HG02840 (cell line): Measurements from ENCODE around the gene SPSB1.

ENCODE experiments used
- ATAC-seq: cut with Tn5 transposase; IDR thresholded peaks from one replicate; pipeline ENCODE4 v1.9.1; 2021; ENCODE audit warnings: mild to moderate bottlenecking, moderate library complexity, moderate number of reproducible peaks; ENCODE audit not compliant: unreplicated experiment, low FRiP score

SPSB1 gene

DNA sequence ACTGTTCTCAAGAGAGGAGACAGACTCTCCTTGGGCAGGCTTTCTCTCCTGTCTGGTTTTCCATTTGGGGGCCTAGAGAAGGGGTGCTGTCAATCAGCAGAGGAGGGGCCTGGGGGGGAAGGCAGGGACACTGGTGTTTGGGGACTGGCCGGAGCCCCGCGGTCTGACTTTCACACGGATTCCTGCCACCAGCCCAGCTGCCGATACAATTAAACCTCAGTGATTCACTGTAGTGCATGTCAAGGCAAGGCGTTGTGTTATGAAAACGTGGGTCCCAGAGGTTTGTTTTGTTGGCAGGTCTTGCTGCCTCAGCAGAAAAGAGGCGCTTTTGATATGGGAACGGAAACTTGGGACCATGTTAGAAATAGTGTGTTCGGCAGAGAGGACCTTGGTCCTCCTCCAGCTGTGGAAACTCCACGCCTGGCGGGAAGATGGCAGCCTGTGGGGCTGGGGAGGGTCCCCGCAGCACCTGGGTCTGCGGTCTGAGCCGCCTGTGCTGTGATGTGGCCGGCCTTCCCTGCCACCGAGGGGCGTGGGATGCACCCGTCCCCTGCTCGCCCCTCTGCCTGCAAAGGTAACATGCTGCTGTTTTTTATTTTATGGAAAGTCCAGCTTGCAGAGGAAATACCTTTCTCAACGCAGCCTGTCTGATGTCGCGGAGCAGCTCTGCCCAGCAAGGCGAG, 47.6 kb downstream of the SPSB1 start:
- ATAC-seq: no peak

DNA sequence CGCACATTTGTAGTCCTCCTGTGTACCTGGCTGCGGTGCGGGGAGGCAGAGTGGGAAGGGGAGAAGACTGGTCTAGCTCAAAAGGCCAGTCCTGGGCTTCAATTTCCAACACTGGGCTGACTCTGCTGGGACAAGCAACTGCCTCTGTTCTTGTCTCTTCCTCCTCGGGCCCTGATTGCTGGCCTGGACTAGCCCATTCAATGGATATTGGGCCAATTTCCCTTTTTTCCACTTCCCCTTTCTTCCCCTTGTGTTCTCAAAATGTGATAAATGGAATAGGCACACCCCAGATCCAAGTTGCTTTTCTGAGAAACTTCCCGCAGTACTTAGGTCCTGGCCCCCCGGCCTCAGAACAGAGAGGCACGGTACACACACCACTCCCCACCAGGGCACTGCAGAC, 48.2 kb downstream of the SPSB1 start:
- no peak for ATAC-seq

DNA sequence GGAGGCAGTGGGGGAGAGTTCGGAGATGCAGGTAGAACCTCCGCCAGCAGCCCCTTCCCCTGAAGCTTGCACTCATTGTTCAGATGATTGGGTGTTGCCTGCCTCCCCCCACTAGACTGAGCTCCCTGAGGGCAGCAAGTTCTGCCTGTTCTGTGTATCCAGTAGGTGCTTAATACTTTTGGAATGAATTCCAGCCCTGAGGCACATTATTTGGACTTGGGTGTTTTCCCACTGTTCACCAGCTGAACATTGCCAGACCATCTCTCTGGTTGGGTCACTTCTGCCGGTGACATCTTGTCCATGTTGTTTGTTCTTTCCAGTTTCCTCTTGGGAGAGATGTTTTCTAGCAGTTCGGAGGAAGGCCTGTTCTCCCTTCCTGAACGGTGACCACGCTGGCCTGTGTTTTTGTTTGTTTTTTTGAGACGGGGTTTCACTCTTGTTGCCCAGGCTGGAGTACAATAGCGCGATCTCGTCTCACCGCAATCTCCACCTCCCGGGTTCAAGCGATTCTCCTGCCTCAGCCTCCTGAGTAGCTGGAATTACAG, 48.7 kb downstream of the SPSB1 start:
- ATAC-seq: no peak

DNA sequence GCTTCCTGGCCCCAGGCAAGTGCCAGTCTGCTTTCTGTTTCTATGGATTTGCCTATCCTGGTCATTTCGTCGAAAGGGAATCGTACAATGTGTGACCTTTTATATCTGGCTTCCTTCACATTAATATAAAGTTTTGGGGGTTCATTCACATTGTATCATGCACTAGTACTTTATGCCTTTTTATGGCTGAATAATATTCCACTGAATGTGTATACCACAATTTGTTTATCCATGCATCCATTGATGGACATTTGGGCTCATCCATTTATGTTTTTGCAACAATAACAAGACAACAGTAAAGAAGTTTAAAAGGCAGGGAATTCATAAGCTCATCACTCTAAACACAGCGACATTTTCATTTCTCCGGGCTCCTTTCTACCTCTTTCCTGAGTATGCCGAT, 50.6 kb downstream of the SPSB1 start:
- no peak for ATAC-seq

DNA sequence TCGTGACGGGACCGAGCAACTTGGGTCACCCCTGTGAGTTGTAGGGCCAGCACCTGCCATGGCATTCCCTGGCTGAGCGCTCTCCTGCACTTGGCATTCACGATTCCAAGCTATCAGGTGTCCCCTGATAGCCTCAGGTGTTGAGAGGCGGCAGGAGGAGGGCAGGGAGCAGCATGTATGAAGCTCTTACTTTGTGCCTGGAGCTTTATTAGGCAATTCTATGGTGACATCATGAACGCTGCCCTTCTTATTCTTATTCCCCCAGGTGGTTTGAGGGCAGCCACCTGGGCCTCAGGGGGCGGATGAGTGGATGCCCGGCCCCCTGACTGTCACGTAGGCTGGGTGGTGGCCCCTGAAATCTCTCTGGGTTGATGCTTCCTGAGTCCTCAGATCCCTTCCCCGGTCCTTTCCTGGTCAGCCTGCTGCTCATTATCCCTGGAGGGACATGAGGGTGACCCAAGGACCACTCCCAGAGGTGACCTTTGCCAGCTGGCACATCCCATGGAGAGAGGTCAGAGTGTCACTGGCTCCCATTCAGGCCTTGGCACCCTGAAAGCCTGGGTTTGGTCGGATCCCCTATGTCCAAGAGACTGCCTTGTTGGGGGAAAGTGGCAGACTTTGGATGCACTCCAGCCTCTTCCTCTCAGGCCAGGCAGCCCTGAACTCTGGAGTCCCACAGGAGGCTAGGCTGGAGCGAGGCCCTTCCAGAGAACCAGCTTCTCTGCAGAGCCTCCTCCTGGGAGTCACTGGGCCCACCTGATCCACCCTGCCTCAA, 51.9 kb downstream of the SPSB1 start:
- no peak for ATAC-seq

DNA sequence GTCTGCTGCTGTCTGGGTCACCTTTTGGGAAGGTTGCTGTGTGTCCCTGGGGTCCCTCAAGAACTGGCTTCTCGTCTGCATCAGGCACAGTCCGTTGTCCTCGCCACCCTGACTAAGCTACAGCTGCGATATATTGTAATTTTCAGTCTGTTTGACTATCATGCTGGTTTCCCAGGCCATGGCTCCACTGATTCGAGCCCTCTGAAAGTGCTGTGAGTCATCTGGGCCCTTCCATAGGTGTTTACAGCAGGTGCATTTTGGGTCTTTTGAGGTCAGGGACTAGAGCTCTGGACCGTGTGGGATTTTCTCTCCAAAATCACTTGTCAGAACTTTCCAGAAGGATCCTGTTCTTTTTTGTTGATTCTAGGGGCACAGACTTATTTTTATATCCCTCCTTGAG, 52.8 kb downstream of the SPSB1 start:
- ATAC-seq: no peak

DNA sequence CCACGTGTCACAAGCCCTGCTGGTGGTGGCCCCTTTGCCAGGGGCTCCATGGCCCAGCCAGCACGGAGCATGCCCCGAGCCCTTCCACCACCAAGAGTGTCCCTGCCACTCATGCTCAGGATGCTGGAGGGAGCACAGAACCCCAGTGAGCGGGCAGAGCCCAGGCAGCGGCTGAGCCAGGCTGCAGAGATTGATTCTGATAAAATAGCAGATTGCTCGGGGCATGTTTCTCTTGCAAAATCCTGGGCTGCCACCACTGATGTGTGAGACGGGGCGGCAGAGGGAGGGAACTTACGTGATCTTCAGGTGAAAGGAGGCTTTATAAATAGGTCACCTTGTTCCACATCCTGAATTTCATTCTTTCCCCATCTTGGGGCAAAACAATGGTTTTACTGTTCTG, 53.2 kb downstream of the SPSB1 start:
- no peak for ATAC-seq

DNA sequence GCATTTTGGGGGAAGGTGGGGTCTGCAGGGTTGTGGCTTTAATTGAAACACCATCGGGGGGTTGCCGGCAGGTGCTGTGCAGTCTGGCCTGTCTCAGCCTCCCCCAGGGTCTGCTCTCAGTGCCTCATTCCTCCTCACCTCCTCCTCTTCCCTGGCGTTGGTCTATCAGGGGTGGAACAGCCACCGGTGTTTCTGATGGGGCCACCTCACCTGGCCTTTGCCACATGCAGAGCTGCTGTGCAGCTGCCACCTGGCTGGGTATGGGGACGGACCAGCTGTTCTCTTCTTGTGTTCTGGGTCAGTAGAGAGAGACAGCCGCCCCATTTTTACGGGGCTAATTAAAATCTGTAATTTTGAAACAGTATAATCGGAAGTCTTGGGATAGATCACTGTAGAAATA, 53.9 kb downstream of the SPSB1 start:
- no peak for ATAC-seq

DNA sequence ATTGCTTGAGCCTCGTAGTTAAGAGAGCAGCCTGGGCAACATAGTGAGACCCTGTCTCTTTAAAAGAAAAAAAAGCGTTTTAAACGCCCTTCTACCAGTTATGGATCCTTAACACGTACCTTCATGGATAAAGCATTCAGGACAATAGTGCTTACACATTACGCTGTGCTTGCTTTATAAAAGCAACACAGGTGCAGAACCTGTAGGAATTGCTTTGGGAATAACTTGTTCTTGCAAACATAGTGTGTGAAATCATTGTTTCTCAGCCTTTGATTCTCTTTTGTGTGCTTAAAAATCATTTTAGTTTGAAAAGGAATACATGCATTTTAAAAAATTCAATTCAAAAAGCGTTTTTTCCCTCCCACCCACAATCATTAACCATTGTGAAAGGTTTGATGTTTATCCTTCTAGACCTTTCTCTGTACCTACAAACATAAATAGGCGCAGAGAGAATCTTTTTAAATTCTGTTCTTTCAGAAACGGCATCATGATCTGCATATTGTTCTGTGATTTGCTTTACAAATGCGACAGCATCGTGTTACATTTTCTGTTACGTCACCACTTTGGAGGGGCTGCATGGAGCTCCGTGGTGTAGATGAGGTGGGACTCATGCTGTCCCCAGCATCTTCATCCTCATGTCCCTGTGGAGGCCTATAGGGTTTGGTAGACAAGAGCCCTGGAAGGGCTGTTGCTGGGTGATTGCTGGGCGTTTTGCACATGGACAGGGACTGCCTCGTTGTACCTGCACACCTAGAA, 54.6 kb downstream of the SPSB1 start:
- no peak for ATAC-seq

DNA sequence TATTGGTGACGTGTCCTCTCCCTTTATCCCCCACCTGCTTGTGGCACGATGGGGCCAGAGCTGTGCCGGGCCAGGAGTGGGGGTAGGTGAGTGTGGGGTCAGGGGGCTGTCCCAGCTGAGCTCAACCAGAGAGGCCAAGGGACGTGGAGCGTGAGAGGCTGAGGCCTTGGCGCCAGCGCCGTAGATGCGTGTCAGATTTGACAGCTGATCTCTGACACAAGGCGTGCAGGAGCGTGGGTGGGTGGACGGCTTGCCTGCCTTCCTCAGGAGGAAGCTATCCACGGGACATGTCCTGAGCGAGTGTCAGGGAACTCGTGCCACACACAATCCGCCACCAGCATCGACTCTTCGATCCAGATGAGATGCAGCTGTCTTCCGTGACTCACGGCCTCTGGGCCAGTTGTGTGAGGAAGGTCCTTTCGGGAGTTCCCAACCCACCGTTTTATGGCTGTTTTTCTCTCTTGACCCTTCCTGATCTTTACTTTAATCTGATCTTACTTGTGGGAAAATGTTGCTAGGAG, 56.7 kb downstream of the SPSB1 start:
- ATAC-seq: no peak

DNA sequence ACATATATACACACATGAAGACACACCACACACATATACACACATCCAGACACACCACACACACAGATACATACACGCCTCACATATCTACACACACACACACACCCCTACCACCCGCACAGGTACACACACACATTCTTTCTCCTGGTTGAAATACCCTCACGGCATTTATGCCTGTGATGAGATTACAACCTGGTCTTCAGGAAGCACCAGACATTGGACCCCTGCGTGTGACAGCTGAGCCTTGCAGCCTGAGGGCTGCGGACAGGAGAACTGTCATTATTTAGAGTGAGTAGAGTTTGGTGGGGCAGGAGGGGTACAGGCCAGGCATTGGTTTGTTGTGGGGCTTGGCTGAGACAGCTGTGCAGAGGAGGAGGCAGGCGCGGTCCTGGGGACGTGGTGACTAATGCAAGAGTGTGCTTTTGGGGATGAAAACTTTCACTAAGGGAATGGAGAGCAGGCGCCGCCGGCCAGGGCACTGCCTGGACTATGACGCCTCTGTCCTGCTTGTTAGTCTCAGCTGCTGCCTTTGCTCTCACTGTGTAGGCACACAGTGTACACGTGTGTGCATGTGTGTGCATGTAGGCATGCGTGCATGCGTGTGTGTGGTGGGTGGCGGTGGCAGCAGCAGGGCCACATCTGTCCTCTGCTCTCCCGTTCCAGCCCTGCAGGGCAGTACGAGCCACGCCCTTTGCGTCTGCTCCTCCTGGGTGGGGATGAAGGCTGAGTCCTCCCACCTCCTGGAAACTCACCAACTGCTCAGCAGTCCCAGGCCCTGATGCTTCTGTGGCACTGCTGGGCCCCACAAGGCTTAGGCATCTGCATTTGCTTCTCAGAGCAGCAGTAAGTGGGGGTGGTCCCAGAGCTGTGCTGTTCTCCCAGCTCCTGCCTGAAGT, 57.6 kb downstream of the SPSB1 start:
- ATAC-seq: no peak

DNA sequence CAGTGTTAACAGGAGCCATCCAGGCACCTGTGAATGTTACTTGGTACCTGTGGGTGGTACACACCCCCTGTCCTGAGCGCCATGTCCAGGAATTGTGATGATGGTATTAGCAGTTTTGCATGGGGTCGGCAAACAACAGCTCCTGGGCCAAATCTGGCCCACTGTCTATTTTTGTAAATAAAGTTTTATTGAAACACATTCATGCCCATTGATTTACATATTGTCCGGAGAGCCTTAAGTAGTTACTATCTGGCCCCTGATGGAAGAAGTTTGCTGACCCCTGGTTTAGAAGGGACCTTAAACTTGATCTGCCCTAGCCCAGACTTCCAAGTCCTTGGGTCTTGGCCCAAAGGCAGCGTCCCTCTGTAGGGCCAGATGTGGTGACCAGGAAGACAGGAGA, 58.3 kb downstream of the SPSB1 start:
- no peak for ATAC-seq

DNA sequence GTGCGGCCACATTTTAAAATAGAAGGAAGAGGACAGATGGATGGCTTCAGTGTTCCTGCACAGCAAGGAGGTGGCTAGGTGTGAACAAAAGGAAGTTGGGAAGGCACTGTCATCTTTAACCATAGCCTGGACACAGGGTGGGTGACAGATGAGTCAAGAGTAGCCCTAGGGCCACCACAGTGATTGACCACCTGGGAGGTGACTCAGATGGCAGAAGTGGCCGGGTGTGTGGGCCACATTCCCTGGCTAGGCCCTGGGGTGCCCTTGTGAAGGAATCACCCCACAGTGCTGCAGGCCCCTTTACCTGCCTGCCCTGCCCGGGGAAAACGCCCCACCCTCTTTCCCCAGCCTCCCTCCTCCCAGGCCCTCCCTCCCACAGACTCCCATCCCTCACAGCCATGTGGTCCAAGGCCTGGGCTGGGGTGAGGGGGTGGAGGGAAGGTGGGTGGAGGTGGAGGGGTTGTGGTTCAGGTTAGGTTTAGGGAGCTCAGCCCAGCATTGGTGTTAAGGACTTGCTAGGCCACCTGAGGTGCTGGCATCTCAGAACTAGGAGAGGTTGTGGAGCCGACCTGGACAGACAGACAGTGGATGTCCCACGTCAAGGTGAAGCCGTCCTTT, 59.1 kb downstream of the SPSB1 start:
- ATAC-seq: no peak

DNA sequence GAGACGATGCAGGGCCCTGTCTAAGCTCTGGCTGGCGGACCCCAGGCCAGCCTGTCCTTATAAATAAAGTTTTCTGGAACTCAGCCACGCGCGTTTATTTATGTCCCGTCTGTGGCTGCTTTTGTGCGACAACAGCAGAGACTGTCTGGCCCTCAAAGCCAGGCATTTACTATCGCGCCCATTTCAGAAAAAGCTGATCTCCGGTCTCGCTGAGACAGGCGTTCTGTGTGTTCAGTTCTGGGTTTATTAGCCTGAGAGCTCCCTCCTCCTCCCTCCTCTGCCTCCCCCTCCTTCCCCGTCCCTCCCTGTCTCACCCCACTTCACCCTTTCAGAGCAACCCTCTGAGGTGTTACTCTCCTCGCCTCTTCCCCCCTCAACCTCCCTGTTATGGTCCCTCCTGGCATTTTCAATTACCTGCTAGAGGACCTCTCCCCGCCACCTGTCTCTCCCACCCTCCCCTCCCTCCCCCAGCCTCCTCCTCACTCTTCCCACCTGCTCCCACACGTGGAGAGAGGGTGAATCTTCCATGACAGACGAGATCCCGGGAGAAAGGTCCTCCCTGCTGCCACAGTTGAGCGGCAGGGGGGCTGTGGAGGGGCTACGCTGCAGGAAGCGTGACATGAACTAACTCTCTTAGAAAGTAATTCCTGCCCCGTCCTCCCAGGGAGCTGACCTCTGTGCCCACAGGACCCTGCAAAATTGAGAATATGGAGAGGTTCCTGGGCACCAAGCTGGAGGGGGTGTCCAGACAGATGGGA, 59.9 kb downstream of the SPSB1 start:
- ATAC-seq: no peak

DNA sequence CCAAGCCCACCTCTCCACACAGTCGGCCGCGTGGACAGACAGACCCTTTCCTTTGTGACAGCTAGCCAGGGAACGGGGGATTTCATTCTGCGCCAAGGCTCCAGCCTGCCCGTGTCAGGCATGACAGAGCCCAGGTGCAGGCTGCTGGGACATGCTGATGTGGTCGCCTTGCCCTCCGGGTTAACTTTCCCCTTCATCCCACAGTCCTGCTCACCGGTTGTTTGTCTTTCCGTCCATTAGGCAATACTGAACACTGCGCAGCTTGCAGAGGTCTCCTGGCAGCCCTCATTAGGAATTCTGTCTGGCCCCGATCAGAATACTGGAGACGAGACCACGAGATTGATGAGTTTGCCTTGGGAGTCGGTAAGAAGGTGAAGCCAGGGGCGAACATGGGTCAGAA, 62.8 kb downstream of the SPSB1 start:
- no peak for ATAC-seq

DNA sequence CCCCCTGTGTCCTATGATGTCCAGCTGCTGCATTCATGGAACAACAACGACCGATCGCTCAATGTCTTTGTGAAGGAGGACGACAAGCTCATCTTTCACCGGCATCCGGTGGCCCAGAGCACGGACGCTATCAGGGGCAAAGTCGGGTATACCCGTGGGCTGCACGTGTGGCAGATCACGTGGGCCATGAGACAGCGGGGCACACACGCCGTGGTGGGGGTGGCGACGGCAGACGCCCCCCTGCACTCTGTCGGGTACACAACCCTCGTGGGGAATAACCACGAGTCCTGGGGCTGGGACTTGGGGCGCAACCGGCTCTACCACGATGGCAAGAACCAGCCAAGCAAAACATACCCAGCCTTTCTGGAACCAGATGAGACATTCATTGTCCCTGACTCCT, 63.3 kb downstream of the SPSB1 start:
- ATAC-seq: no peak

DNA sequence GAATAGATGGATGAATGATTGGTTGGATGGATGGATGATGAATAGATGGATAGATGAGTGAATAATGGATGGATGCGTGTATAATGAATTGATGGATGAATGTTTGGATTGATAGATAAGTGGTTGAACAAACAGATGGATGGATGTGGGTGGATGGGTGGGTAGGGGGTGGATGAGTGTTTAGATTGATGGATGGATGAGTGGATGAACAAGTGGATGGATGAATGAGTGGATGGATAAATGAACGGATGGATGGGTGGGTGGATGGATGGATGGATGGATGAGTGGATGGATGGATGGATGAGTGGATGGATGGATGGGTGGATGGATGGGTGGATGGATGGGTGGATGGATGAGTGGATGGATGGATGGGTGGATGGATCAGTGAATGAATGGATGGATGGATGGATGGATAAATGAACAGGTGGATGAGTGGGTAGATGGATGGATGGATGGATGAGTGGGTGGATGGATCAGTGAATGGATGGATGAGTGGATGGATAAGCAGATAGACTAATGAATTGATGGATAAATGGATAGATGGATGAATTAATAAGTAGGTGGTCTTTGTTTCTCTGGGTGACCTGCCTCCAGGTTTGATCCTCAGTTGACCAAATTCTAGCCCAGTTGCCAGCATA, 64.3 kb downstream of the SPSB1 start:
- ATAC-seq: no peak

DNA sequence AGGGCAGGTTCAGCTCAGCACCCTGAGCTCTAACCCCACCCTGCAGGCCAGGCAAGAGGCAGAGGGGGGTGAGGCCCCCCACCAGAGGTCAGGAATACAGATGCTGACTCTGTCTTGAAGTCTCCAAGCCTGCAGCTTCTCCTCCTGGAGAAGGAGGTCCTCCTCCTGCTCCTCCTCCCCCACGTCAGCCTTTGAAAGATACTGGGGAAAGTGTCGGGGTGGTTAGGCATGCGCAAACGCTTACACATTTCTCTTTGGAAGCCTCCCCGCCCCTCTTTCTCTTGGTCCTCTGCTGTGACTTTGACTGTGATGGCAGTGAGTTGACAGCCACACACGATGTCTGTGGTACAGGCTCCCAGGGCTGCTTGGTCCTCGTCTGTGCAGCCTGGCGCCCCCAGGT, 65.3 kb downstream of the SPSB1 start:
- no peak for ATAC-seq
